Ascending aorta (tissue), 2 donors: ENCODE data around the gene ADGRL3. TPM values are rescaled to one million over a fixed set of nuclear protein-coding genes. Genes with fewer than 3 reads are reported as not detected.

Source experiments
- DNase-seq, 2 donors: peaks; one replicate each; pipeline ENCODE4 v3.0.0-alpha.2; 2019; ENCODE audit warnings: low spot score in 2 of 2
- H3K27ac ChIP-seq, 2 donors: fragments of 200-600 bp; sonication (generic); one replicate each; pipeline ENCODE4 v1.5.1; 2016 to 2017; ENCODE audit warnings: mild to moderate bottlenecking in 1 of 2
- H3K27me3 ChIP-seq: fragments of 200-600 bp; sonication (generic); one replicate; pipeline ENCODE4 v1.5.1; 2017
- H3K36me3 ChIP-seq, 2 donors: fragments of 200-600 bp; sonication (generic); one replicate each; pipeline ENCODE4 v1.5.1; 2016
- H3K4me1 ChIP-seq, 2 donors: fragments of 200-600 bp; sonication (generic); one replicate each; pipeline ENCODE4 v1.5.1; 2016 to 2017; ENCODE audit warnings: mild to moderate bottlenecking in 1 of 2
- H3K4me3 ChIP-seq, 2 donors: fragments of 200-600 bp; sonication (generic); one replicate each; pipeline ENCODE4 v1.5.1; 2016 to 2017; ENCODE audit warnings: mild to moderate bottlenecking in 1 of 2
- H3K9me3 ChIP-seq, 2 donors: fragments of 200-600 bp; sonication (generic); one replicate each; pipeline ENCODE4 v1.5.1; 2016
- CTCF ChIP-seq, 3 experiments: fragments of 200-600 bp in 2 of 3; fragments of 450-650 bp in 1 of 3; sonication (generic) in 2 of 3; IDR thresholded peaks; one replicate each; pipeline ENCODE4 v1.5.1; 2016 to 2019; ENCODE audit warnings: antibody characterized with exemption in 3 of 3, mild to moderate bottlenecking in 1 of 3, moderate library complexity in 1 of 3
- intact Hi-C: fragments of 100-400 bp; cut with DNase I; formaldehyde crosslinking; loops from one replicate; pipeline ENCODE4 v1.15.1; 2023
- total RNA-seq: library from RNA; depleted of rRNA; stranded (reverse); fragments of >200 nt; gene quantifications from one replicate; pipeline ENCODE4 v1.1.0, GENCODE V29; 2016

ADGRL3 gene
- total RNA-seq, 1 donor from 2014 or later = 22.2 TPM

- Histone ChIP-seq H3K27me3 (no peaks in the 10 kb centered on the region), H3K4me1 (no peaks in the 10 kb centered on the region), H3K27ac (no peak overlapping the region), H3K36me3 (peaks cover 0 to 2% of the 10 kb centered on the region in 2 donors), H3K9me3 (no peaks in the 10 kb centered on the region), H3K4me3 (no peak overlapping the region)
- no peak for DNase-seq
- TF ChIP-seq CTCF (IDR thresholded peaks at IDR 0.05) = no peak
- intact Hi-C loops = no loop called here
These were observed 738.2 kb downstream of the ADGRL3 start for GRCh38 chr4:61938250-61938846.

GRCh38 chr4:61950625-61951024 lies 750.5 kb downstream of the ADGRL3 start:
- intact Hi-C loops = no loop called here
- DNase-seq = no peak
- H3K9me3 ChIP-seq = no peaks in the 10 kb centered on the region
- H3K27me3 ChIP-seq = no peaks in the 10 kb centered on the region
- no peak for TF ChIP-seq CTCF (IDR thresholded peaks at IDR 0.05)
- H3K36me3 ChIP-seq = no peaks in the 10 kb centered on the region
- H3K4me1 ChIP-seq = no peaks in the 10 kb centered on the region
- H3K27ac ChIP-seq = no peak overlapping the region
- H3K4me3 ChIP-seq = no peak overlapping the region

GRCh38 chr4:61953386-61953785 lies 753.3 kb downstream of the ADGRL3 start:
- intact Hi-C loops = no loop called here

GRCh38 chr4:61958591-61958990 lies 758.5 kb downstream of the ADGRL3 start:
- H3K27ac ChIP-seq = no peak overlapping the region
- no peak for TF ChIP-seq CTCF (IDR thresholded peaks at IDR 0.05)
- H3K36me3 ChIP-seq = no peaks in the 10 kb centered on the region
- intact Hi-C loops = no loop called here
- no peaks in the 10 kb centered on the region for H3K27me3 ChIP-seq
- H3K4me1 ChIP-seq = no peaks in the 10 kb centered on the region
- no peaks in the 10 kb centered on the region for H3K9me3 ChIP-seq
- no peak overlapping the region for H3K4me3 ChIP-seq
- DNase-seq = no peak

More at GRCh38 chr4:61953386-61953785, 753.3 kb downstream of the ADGRL3 start:
- no peaks in the 10 kb centered on the region for H3K36me3 ChIP-seq
- TF ChIP-seq CTCF (IDR thresholded peaks at IDR 0.05) = no peak
- H3K27me3 ChIP-seq = no peaks in the 10 kb centered on the region
- H3K27ac ChIP-seq = no peak overlapping the region
- H3K4me1 ChIP-seq = no peaks in the 10 kb centered on the region
- H3K9me3 ChIP-seq = no peaks in the 10 kb centered on the region
- H3K4me3 ChIP-seq = no peak overlapping the region
- no peak for DNase-seq

- Histone ChIP-seq H3K36me3 (no peaks in the 10 kb centered on the region), H3K27me3 (no peaks in the 10 kb centered on the region), H3K27ac (no peak overlapping the region), H3K4me3 (no peak overlapping the region), H3K9me3 (no peaks in the 10 kb centered on the region), H3K4me1 (no peaks in the 10 kb centered on the region)
- intact Hi-C loops = no loop called here
- DNase-seq = no peak
- no peak for TF ChIP-seq CTCF (IDR thresholded peaks at IDR 0.05)
These were observed 759.0 kb downstream of the ADGRL3 start for GRCh38 chr4:61959087-61959486.
